Thyroid gland (tissue), 4 donors: ENCODE data around the gene CDKL1.

Experiments
- POLR2A ChIP-seq, 2 donors: fragments of 450-650 bp; IDR thresholded peaks; one replicate each; pipeline ENCODE4 v1.6.1; 2017; ENCODE audit warnings: antibody characterized with exemption in 2 of 2, mild to moderate bottlenecking in 2 of 2, moderate library complexity in 1 of 2
- TF ChIP-seq, protein P1 (sequence below), 6 experiments: fragments of 200-600 bp in 3 of 6; fragments of 450-650 bp in 3 of 6; sonication (generic) in 3 of 6; IDR thresholded peaks; one replicate each; pipeline ENCODE4 v1.5.1; 2016 to 2019; ENCODE audit warnings: antibody characterized with exemption in 6 of 6, mild to moderate bottlenecking in 2 of 6, inconsistent platforms in 1 of 6, moderate library complexity in 1 of 6

DNA sequence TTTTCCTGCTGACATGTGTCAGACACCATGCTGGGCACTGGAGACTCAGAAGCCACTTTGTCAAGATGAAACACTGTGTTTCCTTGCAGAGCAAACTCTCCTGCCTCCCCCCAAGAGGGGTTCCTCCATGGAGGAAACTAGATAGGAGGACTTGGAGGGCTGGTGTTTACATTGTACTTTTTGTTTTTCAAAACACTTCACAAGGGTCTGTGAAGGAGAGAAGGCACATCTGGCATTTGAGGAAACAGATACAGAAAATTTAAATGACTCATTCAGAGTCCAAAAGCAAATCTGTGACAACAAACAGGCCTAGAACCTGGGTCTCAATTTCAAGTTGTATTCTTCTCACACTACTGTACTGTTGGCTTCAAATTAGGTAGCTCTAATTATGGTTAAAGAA lies 6.7 kb upstream of the CDKL1 start:
- TF ChIP-seq, protein P1, sequence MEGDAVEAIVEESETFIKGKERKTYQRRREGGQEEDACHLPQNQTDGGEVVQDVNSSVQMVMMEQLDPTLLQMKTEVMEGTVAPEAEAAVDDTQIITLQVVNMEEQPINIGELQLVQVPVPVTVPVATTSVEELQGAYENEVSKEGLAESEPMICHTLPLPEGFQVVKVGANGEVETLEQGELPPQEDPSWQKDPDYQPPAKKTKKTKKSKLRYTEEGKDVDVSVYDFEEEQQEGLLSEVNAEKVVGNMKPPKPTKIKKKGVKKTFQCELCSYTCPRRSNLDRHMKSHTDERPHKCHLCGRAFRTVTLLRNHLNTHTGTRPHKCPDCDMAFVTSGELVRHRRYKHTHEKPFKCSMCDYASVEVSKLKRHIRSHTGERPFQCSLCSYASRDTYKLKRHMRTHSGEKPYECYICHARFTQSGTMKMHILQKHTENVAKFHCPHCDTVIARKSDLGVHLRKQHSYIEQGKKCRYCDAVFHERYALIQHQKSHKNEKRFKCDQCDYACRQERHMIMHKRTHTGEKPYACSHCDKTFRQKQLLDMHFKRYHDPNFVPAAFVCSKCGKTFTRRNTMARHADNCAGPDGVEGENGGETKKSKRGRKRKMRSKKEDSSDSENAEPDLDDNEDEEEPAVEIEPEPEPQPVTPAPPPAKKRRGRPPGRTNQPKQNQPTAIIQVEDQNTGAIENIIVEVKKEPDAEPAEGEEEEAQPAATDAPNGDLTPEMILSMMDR (IDR thresholded peaks at IDR 0.05), result no peak
- TF ChIP-seq POLR2A (IDR thresholded peaks at IDR 0.05), result no peak
